Measurements from ENCODE around the gene THBD. TPM values are rescaled to one million over a fixed set of nuclear protein-coding genes. Genes with fewer than 3 reads are reported as not detected.

The THBD gene, protein sequence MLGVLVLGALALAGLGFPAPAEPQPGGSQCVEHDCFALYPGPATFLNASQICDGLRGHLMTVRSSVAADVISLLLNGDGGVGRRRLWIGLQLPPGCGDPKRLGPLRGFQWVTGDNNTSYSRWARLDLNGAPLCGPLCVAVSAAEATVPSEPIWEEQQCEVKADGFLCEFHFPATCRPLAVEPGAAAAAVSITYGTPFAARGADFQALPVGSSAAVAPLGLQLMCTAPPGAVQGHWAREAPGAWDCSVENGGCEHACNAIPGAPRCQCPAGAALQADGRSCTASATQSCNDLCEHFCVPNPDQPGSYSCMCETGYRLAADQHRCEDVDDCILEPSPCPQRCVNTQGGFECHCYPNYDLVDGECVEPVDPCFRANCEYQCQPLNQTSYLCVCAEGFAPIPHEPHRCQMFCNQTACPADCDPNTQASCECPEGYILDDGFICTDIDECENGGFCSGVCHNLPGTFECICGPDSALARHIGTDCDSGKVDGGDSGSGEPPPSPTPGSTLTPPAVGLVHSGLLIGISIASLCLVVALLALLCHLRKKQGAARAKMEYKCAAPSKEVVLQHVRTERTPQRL
- 0.58 and 0.97 TPM in 2 replicates for total RNA-seq (2014; rRNA removed; shearing (Covaris generic))
- 0.10 and 0.17 TPM in 2 replicates for polyA plus RNA-seq (2016; fragmentation: Nextera tagmentation; extraction: Ambion mirVana)
- long read RNA-seq = 0 reads

DNA sequence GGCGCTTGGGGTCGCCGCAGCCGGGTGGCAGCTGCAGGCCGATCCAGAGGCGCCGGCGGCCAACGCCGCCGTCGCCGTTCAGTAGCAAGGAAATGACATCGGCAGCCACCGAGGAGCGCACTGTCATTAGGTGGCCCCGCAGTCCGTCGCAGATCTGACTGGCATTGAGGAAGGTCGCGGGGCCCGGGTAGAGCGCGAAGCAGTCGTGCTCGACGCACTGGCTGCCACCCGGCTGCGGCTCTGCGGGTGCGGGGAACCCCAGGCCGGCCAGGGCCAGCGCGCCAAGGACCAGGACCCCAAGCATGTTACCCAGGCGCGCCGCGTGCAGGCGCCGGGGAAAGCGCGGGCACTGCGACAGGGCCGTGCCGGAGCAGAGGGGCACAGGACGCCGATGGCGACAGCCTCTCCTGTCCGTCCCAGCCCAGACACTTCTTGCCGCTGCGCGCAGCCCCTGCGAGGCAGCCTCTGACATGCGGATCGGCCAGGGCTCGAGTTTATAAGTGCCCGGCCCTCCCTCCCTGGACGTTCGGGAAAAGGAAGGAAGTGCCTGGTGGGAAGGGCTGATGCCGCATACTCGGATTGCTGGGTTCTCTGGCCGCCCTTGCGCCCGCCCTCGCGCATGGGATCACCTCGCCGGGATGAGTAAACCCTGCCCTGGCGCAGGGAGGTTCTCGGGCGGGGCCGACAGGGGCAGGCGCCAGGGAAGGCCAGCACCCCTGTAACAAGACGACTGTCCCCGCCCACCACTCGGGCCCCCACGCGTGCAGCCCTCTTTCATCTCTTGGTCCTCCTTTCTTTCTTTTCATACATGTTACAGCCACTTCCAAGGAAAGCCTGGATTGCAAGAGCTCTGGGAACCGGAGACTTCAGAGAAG is at the start of gene THBD:
THBD (minus strand) TSS at position 472 of the 875 bp plus-strand sequence; CDS start at position 304, 168 bp downstream.
- peak; percentile 17 for TF ChIP-seq EZH2 (IDR thresholded peaks at IDR 0.05; ENCODE audit: low read depth, unreplicated experiment)
- TF ChIP-seq, protein P1, sequence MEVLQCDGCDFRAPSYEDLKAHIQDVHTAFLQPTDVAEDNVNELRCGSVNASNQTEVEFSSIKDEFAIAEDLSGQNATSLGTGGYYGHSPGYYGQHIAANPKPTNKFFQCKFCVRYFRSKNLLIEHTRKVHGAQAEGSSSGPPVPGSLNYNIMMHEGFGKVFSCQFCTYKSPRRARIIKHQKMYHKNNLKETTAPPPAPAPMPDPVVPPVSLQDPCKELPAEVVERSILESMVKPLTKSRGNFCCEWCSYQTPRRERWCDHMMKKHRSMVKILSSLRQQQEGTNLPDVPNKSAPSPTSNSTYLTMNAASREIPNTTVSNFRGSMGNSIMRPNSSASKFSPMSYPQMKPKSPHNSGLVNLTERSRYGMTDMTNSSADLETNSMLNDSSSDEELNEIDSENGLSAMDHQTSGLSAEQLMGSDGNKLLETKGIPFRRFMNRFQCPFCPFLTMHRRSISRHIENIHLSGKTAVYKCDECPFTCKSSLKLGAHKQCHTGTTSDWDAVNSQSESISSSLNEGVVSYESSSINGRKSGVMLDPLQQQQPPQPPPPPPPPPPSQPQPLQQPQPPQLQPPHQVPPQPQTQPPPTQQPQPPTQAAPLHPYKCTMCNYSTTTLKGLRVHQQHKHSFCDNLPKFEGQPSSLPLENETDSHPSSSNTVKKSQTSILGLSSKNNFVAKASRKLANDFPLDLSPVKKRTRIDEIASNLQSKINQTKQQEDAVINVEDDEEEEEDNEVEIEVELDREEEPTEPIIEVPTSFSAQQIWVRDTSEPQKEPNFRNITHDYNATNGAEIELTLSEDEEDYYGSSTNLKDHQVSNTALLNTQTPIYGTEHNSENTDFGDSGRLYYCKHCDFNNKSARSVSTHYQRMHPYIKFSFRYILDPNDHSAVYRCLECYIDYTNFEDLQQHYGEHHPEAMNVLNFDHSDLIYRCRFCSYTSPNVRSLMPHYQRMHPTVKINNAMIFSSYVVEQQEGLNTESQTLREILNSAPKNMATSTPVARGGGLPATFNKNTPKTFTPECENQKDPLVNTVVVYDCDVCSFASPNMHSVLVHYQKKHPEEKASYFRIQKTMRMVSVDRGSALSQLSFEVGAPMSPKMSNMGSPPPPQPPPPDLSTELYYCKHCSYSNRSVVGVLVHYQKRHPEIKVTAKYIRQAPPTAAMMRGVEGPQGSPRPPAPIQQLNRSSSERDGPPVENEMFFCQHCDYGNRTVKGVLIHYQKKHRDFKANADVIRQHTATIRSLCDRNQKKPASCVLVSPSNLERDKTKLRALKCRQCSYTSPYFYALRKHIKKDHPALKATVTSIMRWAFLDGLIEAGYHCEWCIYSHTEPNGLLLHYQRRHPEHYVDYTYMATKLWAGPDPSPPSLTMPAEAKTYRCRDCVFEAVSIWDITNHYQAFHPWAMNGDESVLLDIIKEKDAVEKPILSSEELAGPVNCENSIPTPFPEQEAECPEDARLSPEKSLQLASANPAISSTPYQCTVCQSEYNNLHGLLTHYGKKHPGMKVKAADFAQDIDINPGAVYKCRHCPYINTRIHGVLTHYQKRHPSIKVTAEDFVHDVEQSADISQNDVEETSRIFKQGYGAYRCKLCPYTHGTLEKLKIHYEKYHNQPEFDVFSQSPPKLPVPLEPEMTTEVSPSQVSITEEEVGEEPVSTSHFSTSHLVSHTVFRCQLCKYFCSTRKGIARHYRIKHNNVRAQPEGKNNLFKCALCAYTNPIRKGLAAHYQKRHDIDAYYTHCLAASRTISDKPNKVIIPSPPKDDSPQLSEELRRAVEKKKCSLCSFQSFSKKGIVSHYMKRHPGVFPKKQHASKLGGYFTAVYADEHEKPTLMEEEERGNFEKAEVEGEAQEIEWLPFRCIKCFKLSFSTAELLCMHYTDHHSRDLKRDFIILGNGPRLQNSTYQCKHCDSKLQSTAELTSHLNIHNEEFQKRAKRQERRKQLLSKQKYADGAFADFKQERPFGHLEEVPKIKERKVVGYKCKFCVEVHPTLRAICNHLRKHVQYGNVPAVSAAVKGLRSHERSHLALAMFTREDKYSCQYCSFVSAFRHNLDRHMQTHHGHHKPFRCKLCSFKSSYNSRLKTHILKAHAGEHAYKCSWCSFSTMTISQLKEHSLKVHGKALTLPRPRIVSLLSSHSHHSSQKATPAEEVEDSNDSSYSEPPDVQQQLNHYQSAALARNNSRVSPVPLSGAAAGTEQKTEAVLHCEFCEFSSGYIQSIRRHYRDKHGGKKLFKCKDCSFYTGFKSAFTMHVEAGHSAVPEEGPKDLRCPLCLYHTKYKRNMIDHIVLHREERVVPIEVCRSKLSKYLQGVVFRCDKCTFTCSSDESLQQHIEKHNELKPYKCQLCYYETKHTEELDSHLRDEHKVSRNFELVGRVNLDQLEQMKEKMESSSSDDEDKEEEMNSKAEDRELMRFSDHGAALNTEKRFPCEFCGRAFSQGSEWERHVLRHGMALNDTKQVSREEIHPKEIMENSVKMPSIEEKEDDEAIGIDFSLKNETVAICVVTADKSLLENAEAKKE (CRISPR knock-in tag; IDR thresholded peaks at IDR 0.05) = no peak
- peaks cover 61% of the 10 kb centered on the region for H3K27me3 Mint-ChIP-seq (ENCODE audit: insufficient read depth, low read depth, poor library complexity)
- Histone ChIP-seq H3K27ac (ENCODE audit: low read depth) (no peak within 1 kb of the TSS), H3K4me3 (peak within 1 kb of the TSS; percentile 73), H2AFZ (peak within 1 kb of the TSS; percentile 95), H3K9me2 (ENCODE audit: insufficient read depth) (no peaks in the 10 kb centered on the region), H3K27me3 (ENCODE audit: insufficient read depth) (peaks cover 83% of the 10 kb centered on the region), H4K20me1 (replicated peaks; ENCODE audit: insufficient read depth) (no peaks in the 10 kb centered on the region), H3K36me3 (ENCODE audit: insufficient read depth) (no peaks in the 10 kb centered on the region; the same call in 1 of the 2 replicates), H3F3A (replicated peaks; ENCODE audit: low read depth) (no peaks in the 10 kb centered on the region; the same call in 1 of the 2 replicates), H3K79me2 (replicated peaks; ENCODE audit: insufficient read depth) (no peaks in the 10 kb centered on the region), H3K4me1 (ENCODE audit: insufficient read depth) (peaks cover 2% of the 10 kb centered on the region; the same call in 1 of the 2 replicates), H3K4me2 (peak within 1 kb of the TSS; percentile 88)
- peaks cover 4% of the 10 kb centered on the region; the same call in 2 of the 3 replicates for H3K9me3 Mint-ChIP-seq
- peak within 1 kb of the TSS; percentile 90 for H3K4me3 Mint-ChIP-seq
- ATAC-seq (peak; percentile 27), DNase-seq (ENCODE audit: low spot score) (peak; percentile 68)
- peaks cover 4% of the 10 kb centered on the region; the same call in 1 of the 3 replicates for H3K36me3 Mint-ChIP-seq (ENCODE audit: low read depth)
- no peak within 1 kb of the TSS for H3K27ac Mint-ChIP-seq
- H3K4me1 Mint-ChIP-seq = peaks cover 23% of the 10 kb centered on the region
